GM23248 (cell line): ENCODE measurements around the gene HOXD9.

ENCODE experiments used
- EZH2 ChIP-seq: fragments of 200-600 bp; sonication (generic); IDR thresholded peaks from 2 replicates; pipeline ENCODE4 v1.6.1; 2018; ENCODE audit warnings: antibody characterized with exemption, mild to moderate bottlenecking; ENCODE audit not compliant: insufficient read depth, poor library complexity, severe bottlenecking
- EZH2phosphoT487 ChIP-seq: fragments of 200-600 bp; sonication (generic); IDR thresholded peaks from 2 replicates; pipeline ENCODE4 v1.6.1; 2018; ENCODE audit warnings: antibody characterized with exemption, moderate library complexity, mild to moderate bottlenecking, low read depth; ENCODE audit not compliant: insufficient read depth

GRCh38 chr2:176172007-176172894, 49.7 kb downstream of the HOXD9 start:
- TF ChIP-seq EZH2phosphoT487 (no peak), EZH2 (no peak)
